OCI-M2 (cell line): Measurements from ENCODE around the gene ZBTB7C.

ENCODE experiments used
- DNase-seq: peaks from one replicate; lab custom pipeline; 2025; ENCODE audit not compliant: unreplicated experiment; lab: John Stamatoyannopoulos, UW

Gene ZBTB7C

GRCh38 chr18:48391868-48392267, 17.3 kb downstream of the ZBTB7C start:
- no peak for DNase-seq

- no peak for DNase-seq
Observed at GRCh38 chr18:48390641-48391040, 18.5 kb downstream of the ZBTB7C start.

GRCh38 chr18:48388478-48388877, 20.7 kb downstream of the ZBTB7C start:
- no peak for DNase-seq

GRCh38 chr18:48387300-48387699, 21.9 kb downstream of the ZBTB7C start:
- no peak for DNase-seq

- no peak for DNase-seq
Observed at GRCh38 chr18:48385596-48385995, 23.6 kb downstream of the ZBTB7C start.

GRCh38 chr18:48376934-48377333, 32.2 kb downstream of the ZBTB7C start:
- no peak for DNase-seq

- no peak for DNase-seq
Observed at GRCh38 chr18:48376406-48376805, 32.8 kb downstream of the ZBTB7C start.

- no peak for DNase-seq
Observed at GRCh38 chr18:48375150-48375800, 33.9 kb downstream of the ZBTB7C start.

- DNase-seq: no peak
Observed at GRCh38 chr18:48374423-48375149, 34.6 kb downstream of the ZBTB7C start.

- no peak for DNase-seq
Observed at GRCh38 chr18:48371854-48372602, 37.2 kb downstream of the ZBTB7C start.

- no peak for DNase-seq
Observed at GRCh38 chr18:48367557-48367956, 41.6 kb downstream of the ZBTB7C start.

- no peak for DNase-seq
Observed at GRCh38 chr18:48365965-48366364, 43.2 kb downstream of the ZBTB7C start.

- no peak for DNase-seq
Observed at GRCh38 chr18:48364146-48364545, 45.0 kb downstream of the ZBTB7C start.

- DNase-seq: no peak
Observed at GRCh38 chr18:48363175-48363574, 46.0 kb downstream of the ZBTB7C start.

GRCh38 chr18:48361801-48362200, 47.4 kb downstream of the ZBTB7C start:
- DNase-seq: no peak

- DNase-seq: no peak
Observed at GRCh38 chr18:48360376-48361021, 48.7 kb downstream of the ZBTB7C start.

- DNase-seq: no peak
Observed at GRCh38 chr18:48359626-48360025, 49.6 kb downstream of the ZBTB7C start.

GRCh38 chr18:48358868-48359267, 50.3 kb downstream of the ZBTB7C start:
- no peak for DNase-seq

GRCh38 chr18:48356909-48357631, 52.1 kb downstream of the ZBTB7C start:
- no peak for DNase-seq

GRCh38 chr18:48356151-48356745, 52.9 kb downstream of the ZBTB7C start:
- DNase-seq: no peak
